ENCODE measurements around the gene HMCN1.

Gene HMCN1

GRCh38 chr1:185973645-185974044, 239.5 kb downstream of the HMCN1 start:
- DNase-seq, result peak; percentile 65

GRCh38 chr1:185974367-185975170, 240.4 kb downstream of the HMCN1 start:
- no peak for DNase-seq

GRCh38 chr1:185980891-185981290, 246.7 kb downstream of the HMCN1 start:
- DNase-seq, result no peak

GRCh38 chr1:185984113-185984836, 250.1 kb downstream of the HMCN1 start:
- DNase-seq, result no peak

GRCh38 chr1:185987611-185988321, 253.6 kb downstream of the HMCN1 start:
- DNase-seq, result no peak

GRCh38 chr1:185990565-185990964, 256.4 kb downstream of the HMCN1 start:
- no peak for DNase-seq

- no peak for DNase-seq
These were observed 257.1 kb downstream of the HMCN1 start for GRCh38 chr1:185991266-185991665.

- DNase-seq, result no peak
These were observed 262.0 kb downstream of the HMCN1 start for GRCh38 chr1:185996211-185996610.

- DNase-seq, result no peak
These were observed 264.2 kb downstream of the HMCN1 start for GRCh38 chr1:185998391-185998790.

- no peak for DNase-seq
These were observed 268.2 kb downstream of the HMCN1 start for GRCh38 chr1:186002406-186002805.

- no peak for DNase-seq
These were observed 275.0 kb downstream of the HMCN1 start for GRCh38 chr1:186009039-186009737.

GRCh38 chr1:186014370-186015037, 280.3 kb downstream of the HMCN1 start:
- no peak for DNase-seq

GRCh38 chr1:186016856-186017255, 282.7 kb downstream of the HMCN1 start:
- DNase-seq, result no peak

GRCh38 chr1:186022184-186022583, 288.0 kb downstream of the HMCN1 start:
- DNase-seq, result no peak

GRCh38 chr1:186026946-186027345, 292.8 kb downstream of the HMCN1 start:
- no peak for DNase-seq

- no peak for DNase-seq
These were observed 293.4 kb downstream of the HMCN1 start for GRCh38 chr1:186027621-186028020.

- DNase-seq, result no peak
These were observed 296.3 kb downstream of the HMCN1 start for GRCh38 chr1:186030453-186030852.

GRCh38 chr1:186033847-186034271, 299.7 kb downstream of the HMCN1 start:
- no peak for DNase-seq

GRCh38 chr1:186042230-186042629, 308.0 kb downstream of the HMCN1 start:
- DNase-seq, result no peak

- no peak for DNase-seq
These were observed 309.1 kb downstream of the HMCN1 start for GRCh38 chr1:186043296-186043695.

- DNase-seq, result no peak
These were observed 310.0 kb downstream of the HMCN1 start for GRCh38 chr1:186044079-186044685.
